OCI-LY7 (cell line): ENCODE data around the gene MRFAP1.

Source experiments
- EZH2phosphoT487 ChIP-seq: fragments of 200-600 bp; sonication (generic); IDR thresholded peaks from 2 replicates; pipeline ENCODE4 v1.6.1; 2018; ENCODE audit warnings: low read depth, borderline replicate concordance, mild to moderate bottlenecking, mixed run types, antibody characterized with exemption, low read length, moderate library complexity, mixed read lengths
- TF ChIP-seq, protein P1 (sequence below): fragments of 200-600 bp; sonication (generic); conservative IDR thresholded peaks from 2 replicates; pipeline ENCODE4 v1.5.1; 2014; ENCODE audit warnings: mild to moderate bottlenecking, antibody characterized with exemption, low read length, moderate library complexity, mixed read lengths

- TF ChIP-seq, protein P1, sequence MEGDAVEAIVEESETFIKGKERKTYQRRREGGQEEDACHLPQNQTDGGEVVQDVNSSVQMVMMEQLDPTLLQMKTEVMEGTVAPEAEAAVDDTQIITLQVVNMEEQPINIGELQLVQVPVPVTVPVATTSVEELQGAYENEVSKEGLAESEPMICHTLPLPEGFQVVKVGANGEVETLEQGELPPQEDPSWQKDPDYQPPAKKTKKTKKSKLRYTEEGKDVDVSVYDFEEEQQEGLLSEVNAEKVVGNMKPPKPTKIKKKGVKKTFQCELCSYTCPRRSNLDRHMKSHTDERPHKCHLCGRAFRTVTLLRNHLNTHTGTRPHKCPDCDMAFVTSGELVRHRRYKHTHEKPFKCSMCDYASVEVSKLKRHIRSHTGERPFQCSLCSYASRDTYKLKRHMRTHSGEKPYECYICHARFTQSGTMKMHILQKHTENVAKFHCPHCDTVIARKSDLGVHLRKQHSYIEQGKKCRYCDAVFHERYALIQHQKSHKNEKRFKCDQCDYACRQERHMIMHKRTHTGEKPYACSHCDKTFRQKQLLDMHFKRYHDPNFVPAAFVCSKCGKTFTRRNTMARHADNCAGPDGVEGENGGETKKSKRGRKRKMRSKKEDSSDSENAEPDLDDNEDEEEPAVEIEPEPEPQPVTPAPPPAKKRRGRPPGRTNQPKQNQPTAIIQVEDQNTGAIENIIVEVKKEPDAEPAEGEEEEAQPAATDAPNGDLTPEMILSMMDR = no peak
- no peak for TF ChIP-seq EZH2phosphoT487
Observed at GRCh38 chr4:6598127-6598526, 42.4 kb upstream of the MRFAP1 start.
